ENCODE data around the gene TMC6. TPM values are rescaled to one million over a fixed set of nuclear protein-coding genes. Genes with fewer than 3 reads are reported as not detected.

The TMC6 gene
- total and polyA plus RNA-seq, 4 donors, result 75.7 to 166 (median 98.9) TPM

- H3K36me3 ChIP-seq (ENCODE audit: control insufficient read depth in 4 of 4, insufficient read depth in 4 of 4, low read length in 4 of 4), result peaks cover 0 to 48% (median 1%) of the 10 kb centered on the region in 4 donors
- H3K27me3 ChIP-seq (ENCODE audit: control insufficient read depth in 3 of 3, insufficient read depth in 3 of 3, low read length in 2 of 3), result peaks cover 0 to 3% (median 0%) of the 10 kb centered on the region in 3 donors
- peaks cover 3 to 51% (median 18%) of the 10 kb centered on the region in 5 donors for H3K4me1 ChIP-seq (ENCODE audit: control insufficient read depth in 5 of 5, insufficient read depth in 5 of 5, low read length in 5 of 5)
- WGBS, 2 donors, result 53 to 62% methylated on average over 24 to 25 of the region's 25 CpGs
- H3K27ac ChIP-seq (ENCODE audit: low read depth in 1 of 2, low read length in 1 of 2), result peak overlapping the region; percentile 7 to 43
- H3K9me3 ChIP-seq (ENCODE audit: control insufficient read depth in 4 of 4, insufficient read depth in 3 of 4, low read length in 3 of 4), result no peaks in the 10 kb centered on the region
- peak in 1 of 3 donors; percentile 52 for DNase-seq
- H3K9ac ChIP-seq (ENCODE audit: insufficient read depth in 1 of 2, low read length in 2 of 2), result peak overlapping the region in 1 of 2 donors; percentile 11
- TF ChIP-seq CTCF (IDR thresholded peaks at IDR 0.05; ENCODE audit: control extremely low read depth, extremely low read depth), result no peak
- no peak overlapping the region for H3K4me3 ChIP-seq
- ATAC-seq (ENCODE audit: insufficient read depth, low FRiP score), result no peak
Observed at GRCh38 chr17:78125976-78126894, 2.3 kb downstream of the TMC6 start.

GRCh38 chr17:78125138-78125913 is 3.2 kb downstream of the TMC6 start:
- Histone ChIP-seq H3K9me3 (ENCODE audit: control insufficient read depth in 4 of 4, insufficient read depth in 3 of 4, low read length in 3 of 4) (no peaks in the 10 kb centered on the region), H3K4me3 (no peak overlapping the region), H3K4me1 (ENCODE audit: control insufficient read depth in 5 of 5, insufficient read depth in 5 of 5, low read length in 5 of 5) (peaks cover 3 to 44% (median 18%) of the 10 kb centered on the region in 5 donors), H3K9ac (ENCODE audit: insufficient read depth in 1 of 2, low read length in 2 of 2) (peak overlapping the region in 1 of 2 donors; percentile 11), H3K27ac (ENCODE audit: low read depth in 1 of 2, low read length in 1 of 2) (peak overlapping the region; percentile 7 to 43), H3K27me3 (ENCODE audit: control insufficient read depth in 3 of 3, insufficient read depth in 3 of 3, low read length in 2 of 3) (no peaks in the 10 kb centered on the region), H3K36me3 (ENCODE audit: control insufficient read depth in 4 of 4, insufficient read depth in 4 of 4, low read length in 4 of 4) (peaks cover 0 to 57% (median 1%) of the 10 kb centered on the region in 4 donors)
- 57 to 70% methylated on average over 38 to 39 of the region's 39 CpGs for WGBS, 2 donors
- DNase-seq (no peak), ATAC-seq (ENCODE audit: insufficient read depth, low FRiP score) (no peak)
- no peak for TF ChIP-seq CTCF (IDR thresholded peaks at IDR 0.05; ENCODE audit: control extremely low read depth, extremely low read depth)

GRCh38 chr17:78124836-78125137 is 3.8 kb downstream of the TMC6 start:
- Histone ChIP-seq H3K27me3 (ENCODE audit: control insufficient read depth in 3 of 3, insufficient read depth in 3 of 3, low read length in 2 of 3) (no peaks in the 10 kb centered on the region), H3K27ac (ENCODE audit: low read depth in 1 of 2, low read length in 1 of 2) (peak overlapping the region in 1 of 2 donors; percentile 0), H3K36me3 (ENCODE audit: control insufficient read depth in 4 of 4, insufficient read depth in 4 of 4, low read length in 4 of 4) (peaks cover 0 to 57% (median 1%) of the 10 kb centered on the region in 4 donors), H3K4me1 (ENCODE audit: control insufficient read depth in 5 of 5, insufficient read depth in 5 of 5, low read length in 5 of 5) (peaks cover 3 to 40% (median 18%) of the 10 kb centered on the region in 5 donors), H3K9ac (ENCODE audit: insufficient read depth in 1 of 2, low read length in 2 of 2) (no peak overlapping the region), H3K4me3 (no peak overlapping the region), H3K9me3 (ENCODE audit: control insufficient read depth in 4 of 4, insufficient read depth in 3 of 4, low read length in 3 of 4) (no peaks in the 10 kb centered on the region)
- 51 to 72% methylated on average over 11 to 12 of the region's 12 CpGs for WGBS, 2 donors
- DNase-seq (no peak), ATAC-seq (ENCODE audit: insufficient read depth, low FRiP score) (no peak)
- TF ChIP-seq CTCF (IDR thresholded peaks at IDR 0.05; ENCODE audit: control extremely low read depth, extremely low read depth), result no peak
